Epithelial cell of prostate (primary cell): ENCODE measurements around the gene TNFRSF8.
A peak's percentile ranks its signal among the peaks of the same experiment; 100 is the strongest.

Source experiments
- DNase-seq: peaks from one replicate; pipeline ENCODE4 v3.0.0-alpha.2; 2011; ENCODE audit warnings: low read depth, low spot score
- H3K27ac ChIP-seq: fragments of 450-650 bp; 2 replicates; pipeline ENCODE4 v1.5.1; 2017; ENCODE audit warnings: mild to moderate bottlenecking

The TNFRSF8 gene

GRCh38 chr1:12149791-12150175 lies 86.7 kb downstream of the TNFRSF8 start:
- no peak overlapping the region for H3K27ac ChIP-seq
- no peak for DNase-seq

DNA sequence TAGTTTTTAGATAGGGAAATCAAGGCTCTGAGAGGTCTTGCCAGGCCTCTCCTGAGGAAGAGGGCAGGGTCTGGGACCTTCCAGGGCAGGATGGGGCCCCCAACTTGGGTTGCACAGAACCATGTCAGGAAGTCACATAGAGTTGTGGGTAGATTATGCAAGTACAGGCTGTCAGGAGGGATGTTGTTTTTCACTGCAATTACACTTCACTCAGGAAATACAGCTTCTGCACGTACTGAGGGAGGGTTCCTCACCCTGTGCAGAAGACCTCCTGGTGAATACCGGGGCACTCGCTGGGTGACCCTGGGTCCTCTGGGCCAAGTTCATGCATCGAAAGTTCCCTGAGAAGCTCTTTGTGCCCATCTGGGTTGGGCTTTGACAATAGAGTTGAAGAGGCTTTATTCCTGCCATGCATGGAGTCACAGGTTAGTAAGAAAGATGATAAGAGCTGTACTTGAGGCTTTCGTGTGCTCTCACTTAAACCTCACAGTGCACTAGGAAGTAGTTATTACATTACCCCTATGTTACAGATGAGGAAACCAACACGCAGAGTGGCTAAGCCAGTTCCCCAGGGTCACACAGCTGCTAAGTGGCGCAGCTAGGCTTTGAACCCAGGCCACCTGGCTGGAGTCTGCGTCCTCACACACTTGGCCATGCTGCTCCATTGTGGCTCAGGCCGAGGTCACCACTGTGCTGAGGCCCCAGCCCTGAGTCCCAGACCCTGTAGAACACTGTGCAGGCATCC lies 87.5 kb downstream of the TNFRSF8 start:
- DNase-seq: no peak
- no peak overlapping the region for H3K27ac ChIP-seq

GRCh38 chr1:12151465-12151864 lies 88.4 kb downstream of the TNFRSF8 start:
- no peak overlapping the region for H3K27ac ChIP-seq
- DNase-seq: no peak

- no peak overlapping the region for H3K27ac ChIP-seq
- DNase-seq: no peak
Measured at GRCh38 chr1:12152113-12152891, 89.2 kb downstream of the TNFRSF8 start.

GRCh38 chr1:12153181-12153785 lies 90.2 kb downstream of the TNFRSF8 start:
- DNase-seq: no peak
- H3K27ac ChIP-seq: no peak overlapping the region

- no peak for DNase-seq
- H3K27ac ChIP-seq: no peak overlapping the region
Measured at GRCh38 chr1:12155328-12155727, 92.2 kb downstream of the TNFRSF8 start.

GRCh38 chr1:12157366-12158231 lies 94.5 kb downstream of the TNFRSF8 start:
- no peak overlapping the region for H3K27ac ChIP-seq

DNA sequence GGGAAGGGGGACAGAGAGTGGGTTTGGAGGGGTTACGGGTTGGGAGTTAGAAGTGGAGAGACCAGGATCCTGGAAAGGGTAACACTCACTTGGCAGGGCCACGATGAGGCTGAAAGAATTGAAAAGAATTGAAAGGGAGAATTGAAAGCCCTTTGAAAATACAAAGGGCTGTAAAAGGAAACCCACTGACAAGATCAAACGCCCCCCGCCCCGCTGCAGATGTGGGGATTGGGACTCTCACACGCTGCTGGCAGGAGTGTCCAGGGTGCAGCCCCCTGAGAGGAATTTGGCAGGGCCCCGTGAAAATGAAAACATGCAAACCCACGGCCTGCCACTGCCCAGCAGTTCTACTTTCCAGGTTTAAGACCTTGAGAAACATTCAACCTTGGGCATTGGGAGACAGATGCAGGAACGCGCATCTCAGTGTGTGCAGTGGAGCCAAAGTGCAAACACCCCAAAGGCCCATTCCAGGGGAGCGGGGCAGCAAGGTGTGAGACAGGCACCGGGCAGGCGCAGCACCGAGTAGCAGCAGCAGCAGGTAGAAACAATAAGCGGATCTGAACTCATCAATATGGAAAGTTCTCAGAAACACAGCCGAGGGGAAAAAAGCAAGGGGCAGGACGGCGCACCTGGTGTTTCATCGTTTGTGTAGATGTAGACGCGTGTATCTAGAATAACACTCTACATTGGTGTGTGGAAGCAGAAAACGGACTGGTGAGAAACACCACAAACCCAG lies 95.4 kb downstream of the TNFRSF8 start:
- no peak overlapping the region for H3K27ac ChIP-seq
- no peak for DNase-seq

More at GRCh38 chr1:12157366-12158231, 94.5 kb downstream of the TNFRSF8 start:
- DNase-seq: no peak

DNA sequence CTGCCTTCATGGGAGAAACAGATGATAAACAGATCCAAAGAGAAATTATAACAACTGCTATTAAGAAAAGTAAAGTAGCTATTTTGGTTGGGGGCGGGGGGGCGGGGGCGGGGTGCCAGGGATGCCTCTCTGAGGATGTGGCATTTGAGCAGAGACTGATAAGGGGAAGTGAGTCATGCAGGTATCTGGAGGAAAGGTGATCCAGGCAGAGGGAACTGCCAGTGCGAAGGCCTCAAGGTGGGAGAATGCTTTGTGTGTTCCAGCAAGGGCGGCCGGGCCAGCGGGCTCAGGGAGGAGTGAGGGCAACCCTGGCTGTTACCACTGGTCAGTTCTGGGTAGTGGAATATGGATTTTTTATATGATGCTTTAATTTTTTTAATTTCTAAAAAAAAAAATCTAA lies 96.7 kb downstream of the TNFRSF8 start:
- no peak for DNase-seq

DNA sequence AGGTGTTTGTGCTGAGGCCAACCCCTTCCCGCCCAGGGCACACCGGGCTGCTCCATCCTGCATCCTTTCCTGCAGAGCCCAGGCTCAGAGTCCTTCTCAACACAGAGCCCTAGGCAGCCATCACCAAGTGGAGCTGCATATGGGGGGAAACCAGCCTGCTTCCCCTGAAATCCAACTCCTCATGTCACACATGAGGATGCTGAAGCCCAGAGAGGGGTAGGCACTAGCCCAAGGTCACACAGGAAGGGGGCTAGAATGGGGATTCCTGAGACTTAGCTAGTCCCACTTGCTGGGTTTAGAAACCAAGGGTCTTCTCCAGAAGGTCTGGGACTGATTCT lies 98.2 kb downstream of the TNFRSF8 start:
- H3K27ac ChIP-seq: no peak overlapping the region
- no peak for DNase-seq

More for the DNA sequence above, 96.7 kb downstream of the TNFRSF8 start:
- H3K27ac ChIP-seq: no peak overlapping the region

DNA sequence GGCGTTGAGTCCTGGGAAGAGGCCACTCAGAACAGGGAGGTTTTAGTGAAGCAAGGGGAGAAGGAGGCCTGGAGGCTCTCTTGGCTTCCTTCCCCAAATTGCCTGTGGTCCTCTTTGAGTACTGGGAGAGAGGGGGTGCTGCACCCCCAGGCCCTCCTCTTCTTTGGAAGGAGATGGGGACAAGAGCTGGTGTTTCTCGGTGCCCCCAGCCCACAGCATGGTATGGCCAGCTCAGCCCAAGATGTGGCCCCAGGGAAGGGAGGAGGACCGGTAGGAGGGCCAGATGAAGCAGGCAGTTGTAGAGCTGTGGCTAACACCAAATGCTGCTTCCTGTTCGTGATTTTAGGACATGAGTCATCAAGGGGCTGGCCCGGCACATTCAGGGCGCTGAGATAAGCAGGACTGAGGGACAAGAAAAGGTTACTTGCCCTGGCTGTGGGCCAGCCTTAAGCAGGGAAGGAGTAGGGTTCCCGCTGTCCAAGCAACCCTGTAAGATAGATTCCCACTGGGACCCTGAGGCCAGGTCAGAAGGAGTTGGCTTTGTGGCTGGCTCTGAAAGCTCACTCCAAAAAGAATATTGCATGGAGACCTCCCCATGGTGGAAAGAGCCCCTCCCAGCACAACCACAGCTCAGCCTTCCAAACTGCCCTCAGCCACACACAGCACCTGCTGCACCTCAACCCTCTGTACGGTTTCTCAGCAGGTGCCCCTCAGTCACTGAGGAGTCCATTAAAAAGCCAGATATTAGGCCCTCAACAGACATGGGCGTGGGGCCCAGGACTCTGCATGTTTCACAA lies 98.8 kb downstream of the TNFRSF8 start:
- H3K27ac ChIP-seq: no peak overlapping the region

GRCh38 chr1:12162459-12163137 lies 99.5 kb downstream of the TNFRSF8 start:
- DNase-seq: no peak
- H3K27ac ChIP-seq: no peak overlapping the region

More for the DNA sequence above, 98.8 kb downstream of the TNFRSF8 start:
- DNase-seq: peak; percentile 33

DNA sequence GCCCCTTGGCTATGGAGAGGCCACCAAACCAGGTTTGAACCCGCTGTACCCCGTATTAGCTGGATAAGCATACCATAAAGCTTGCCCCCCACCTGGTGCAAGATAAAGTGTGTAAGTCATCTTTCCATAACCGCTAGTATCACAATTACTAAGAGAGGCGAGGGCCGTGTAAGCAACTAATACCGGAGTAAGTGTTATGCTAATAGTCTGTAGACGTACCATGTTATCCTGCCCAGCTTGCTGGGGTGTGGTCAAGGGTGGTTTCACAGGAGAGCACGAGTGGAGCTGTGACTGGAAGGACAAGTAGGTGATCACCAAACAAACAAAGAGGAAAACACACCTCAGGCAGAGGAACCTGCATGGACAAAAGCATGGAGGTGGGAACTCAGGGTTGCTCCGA lies 100.1 kb downstream of the TNFRSF8 start:
- DNase-seq: no peak
- H3K27ac ChIP-seq: no peak overlapping the region

GRCh38 chr1:12164210-12164609 lies 101.1 kb downstream of the TNFRSF8 start:
- H3K27ac ChIP-seq: no peak overlapping the region
- DNase-seq: no peak

- no peak for DNase-seq
- no peak overlapping the region for H3K27ac ChIP-seq
Measured at GRCh38 chr1:12165342-12165741, 102.2 kb downstream of the TNFRSF8 start.

GRCh38 chr1:12166834-12167492 lies 103.9 kb downstream of the TNFRSF8 start, which contains the start of gene TNFRSF1B:
TNFRSF1B (plus strand) TSS chr1:12166991; CDS start chr1:12167092, 101 bp downstream.
- H3K27ac ChIP-seq: no peak within 1 kb of the TSS
- no peak for DNase-seq

GRCh38 chr1:12167493-12168429 lies 104.7 kb downstream of the TNFRSF8 start:
- DNase-seq: no peak
- no peak overlapping the region for H3K27ac ChIP-seq
